HEK293T (cell line): Measurements from ENCODE around the gene ANXA2.

ENCODE experiments used
- ARNT ChIP-seq: fragments of 450-650 bp; IDR thresholded peaks from 2 replicates; pipeline ENCODE4 v1.6.1; 2017; ENCODE audit warnings: mild to moderate bottlenecking
- BHLHE40 ChIP-seq: fragments of 450-650 bp; IDR thresholded peaks from 2 replicates; pipeline ENCODE4 v1.6.1; 2016; ENCODE audit warnings: mild to moderate bottlenecking, moderate library complexity, borderline replicate concordance
- ELF4 ChIP-seq: fragments of 450-650 bp; IDR thresholded peaks from 2 replicates; pipeline ENCODE4 v1.6.1; 2017; ENCODE audit warnings: antibody characterized with exemption
- FOXA1 ChIP-seq: fragments of 450-650 bp; IDR thresholded peaks from 2 replicates; pipeline ENCODE4 v1.6.1; 2016; ENCODE audit warnings: mild to moderate bottlenecking
- FOXK2 ChIP-seq: fragments of 450-650 bp; IDR thresholded peaks from 2 replicates; pipeline ENCODE4 v1.6.1; 2016; ENCODE audit warnings: mild to moderate bottlenecking
- FOXM1 ChIP-seq: fragments of 450-650 bp; IDR thresholded peaks from 2 replicates; pipeline ENCODE4 v1.6.1; 2017; ENCODE audit warnings: mild to moderate bottlenecking, borderline replicate concordance
- HDGF ChIP-seq: fragments of 450-650 bp; IDR thresholded peaks from 2 replicates; pipeline ENCODE4 v1.6.1; 2017; ENCODE audit warnings: antibody characterized with exemption, borderline replicate concordance
- L3MBTL2 ChIP-seq: fragments of 450-650 bp; conservative IDR thresholded peaks from 2 replicates; pipeline ENCODE4 v1.6.1; 2016; ENCODE audit warnings: mild to moderate bottlenecking
- NFRKB ChIP-seq: fragments of 450-650 bp; IDR thresholded peaks from 2 replicates; pipeline ENCODE4 v1.6.1; 2016; ENCODE audit warnings: mild to moderate bottlenecking, moderate library complexity
- SP1 ChIP-seq: fragments of 450-650 bp; IDR thresholded peaks from 2 replicates; pipeline ENCODE4 v1.6.1; 2017
- SUZ12 ChIP-seq: fragments of 450-650 bp; IDR thresholded peaks from 2 replicates; pipeline ENCODE4 v1.6.1; 2016; ENCODE audit warnings: mild to moderate bottlenecking
- ZNF384 ChIP-seq: fragments of 450-650 bp; IDR thresholded peaks from 2 replicates; pipeline ENCODE4 v1.6.1; 2016

GRCh38 chr15:60400944-60401343 is 3.2 kb upstream of the ANXA2 start:
- TF ChIP-seq SP1 (no peak), ARNT (no peak), FOXK2 (no peak), BHLHE40 (no peak), NFRKB (no peak), ELF4 (no peak), ZNF384 (no peak), SUZ12 (no peak), FOXM1 (no peak), FOXA1 (no peak), L3MBTL2 (no peak), HDGF (no peak)
